Stimulated activated CD4-positive, alpha-beta T cell treated with anti-CD3 and anti-CD28 coated beads, Interleukin-15, amount 100 ng/mL, for 1 hour (primary cell): ENCODE results near the gene SNX24.
"Not testable (repeated sequence)": the region's sequence is repeated elsewhere in the genome, so short reads cannot be mapped to it uniquely, and the experiment has no call there.

ENCODE experiments used
- DNase-seq, 2 donors: peaks; one replicate each; pipeline ENCODE4 v3.0.0-alpha.2; 2020; ENCODE audit warnings: low read depth in 1 of 2, low spot score in 1 of 2

The SNX24 gene, protein sequence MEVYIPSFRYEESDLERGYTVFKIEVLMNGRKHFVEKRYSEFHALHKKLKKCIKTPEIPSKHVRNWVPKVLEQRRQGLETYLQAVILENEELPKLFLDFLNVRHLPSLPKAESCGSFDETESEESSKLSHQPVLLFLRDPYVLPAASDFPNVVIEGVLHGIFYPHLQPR

GRCh38 chr5:122845229-122846050 is at the start of gene SNX24:
TSS of gene SNX24 (plus strand) at chr5:122845613. CDS start at chr5:122845634, 21 bp downstream.
- DNase-seq = peak; percentile 31 to 47

DNA sequence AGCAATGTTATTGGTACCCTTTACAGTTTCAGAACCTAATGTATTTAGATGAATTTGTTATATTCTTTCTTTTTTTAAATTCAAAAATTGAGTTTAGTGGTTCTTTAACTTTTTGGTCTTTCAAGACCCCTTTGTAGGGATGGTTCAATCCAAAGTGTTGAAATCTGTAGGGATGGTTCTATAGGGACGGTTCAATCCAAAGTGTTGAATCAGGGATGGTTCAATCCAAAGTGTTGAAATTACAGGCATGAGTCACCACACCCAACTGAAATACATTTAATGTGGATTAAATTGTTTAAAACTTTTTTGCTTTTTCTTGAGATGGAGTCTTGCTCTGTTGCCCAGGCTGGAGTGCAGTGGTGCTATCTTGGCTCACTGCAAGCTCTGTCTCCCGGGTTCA is 39.9 kb upstream of the SNX24 start:
- no peak for DNase-seq

- no peak for DNase-seq
Observed at GRCh38 chr5:122810405-122810804, 35.0 kb upstream of the SNX24 start.

- no peak for DNase-seq
Observed at GRCh38 chr5:122815218-122815767, 30.1 kb upstream of the SNX24 start.

DNA sequence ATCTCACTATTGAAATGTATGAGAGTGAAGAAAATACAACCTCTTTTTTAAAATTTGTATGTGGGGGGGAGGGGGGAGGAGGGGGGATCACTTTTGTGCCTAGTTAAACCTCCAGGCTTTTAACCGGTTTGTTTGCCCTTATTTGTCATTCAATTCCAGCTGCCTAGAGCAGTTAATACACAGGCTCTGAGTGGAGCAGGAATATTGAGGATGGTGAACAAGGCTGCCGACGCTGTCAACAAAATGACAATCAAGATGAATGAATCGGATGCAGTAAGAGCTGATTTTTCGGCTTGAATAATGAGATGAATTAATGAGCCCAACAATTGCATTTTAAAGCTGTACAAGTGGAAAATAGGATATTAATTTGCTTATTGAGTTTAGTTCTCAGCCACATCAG is 28.7 kb upstream of the SNX24 start:
- no peak for DNase-seq

- DNase-seq = no peak
Observed at GRCh38 chr5:122831984-122832383, 13.4 kb upstream of the SNX24 start.

- DNase-seq = no peak
Observed at GRCh38 chr5:122835681-122836080, 9.7 kb upstream of the SNX24 start.

- DNase-seq = no peak
Observed at GRCh38 chr5:122836947-122837346, 8.5 kb upstream of the SNX24 start.

DNA sequence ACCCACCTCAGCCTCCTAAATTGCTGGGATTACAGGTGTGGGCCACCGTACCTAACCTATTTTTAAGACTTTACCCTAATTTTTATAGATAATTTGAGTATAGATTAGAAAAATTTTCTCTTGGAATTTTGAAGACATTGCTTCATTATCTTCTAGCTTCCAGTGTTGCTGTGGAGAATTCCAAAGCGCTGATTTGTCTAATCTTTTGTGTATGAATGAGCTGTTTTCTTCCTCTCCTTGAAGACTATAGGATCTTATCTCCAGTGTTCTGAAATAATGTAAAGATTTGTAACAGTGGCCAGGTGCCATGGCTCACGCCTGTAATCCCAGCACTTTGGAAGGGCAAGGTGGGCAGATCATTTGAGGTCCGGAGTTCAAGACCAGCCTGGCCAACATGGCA is 5.7 kb upstream of the SNX24 start:
- no peak for DNase-seq

DNA sequence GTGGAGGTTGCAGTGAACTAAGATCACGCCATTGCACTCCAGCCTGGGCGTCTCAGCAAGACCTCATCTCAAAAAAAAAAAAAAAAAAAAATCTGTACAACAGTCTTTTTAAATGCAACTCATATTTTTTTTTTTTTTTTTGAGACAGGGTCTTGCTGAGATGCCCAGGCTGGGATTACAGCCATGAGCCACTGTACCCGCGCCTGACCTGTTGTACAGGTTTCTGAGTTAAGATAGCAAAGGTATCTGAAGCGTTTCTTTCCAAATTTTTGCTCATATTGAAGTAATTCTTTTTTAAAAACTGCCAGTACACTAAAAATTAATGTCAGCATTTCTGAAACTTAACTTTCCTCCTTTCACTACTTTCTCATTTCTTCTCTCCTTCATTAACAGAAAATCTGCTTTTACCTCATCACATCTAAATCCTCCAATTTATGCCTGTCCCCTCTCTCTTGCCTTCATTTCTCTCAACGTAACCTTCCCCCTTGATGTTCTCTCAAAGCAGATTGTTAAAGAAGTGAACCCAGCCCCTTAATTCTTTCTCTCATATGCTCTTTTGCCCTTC is 3.3 kb upstream of the SNX24 start:
- DNase-seq = no peak

GRCh38 chr5:122844136-122844909 is 1.1 kb upstream of the SNX24 start:
- no peak for DNase-seq

GRCh38 chr5:122844910-122845228 is 544 bp upstream of the SNX24 start:
- DNase-seq = no peak

DNA sequence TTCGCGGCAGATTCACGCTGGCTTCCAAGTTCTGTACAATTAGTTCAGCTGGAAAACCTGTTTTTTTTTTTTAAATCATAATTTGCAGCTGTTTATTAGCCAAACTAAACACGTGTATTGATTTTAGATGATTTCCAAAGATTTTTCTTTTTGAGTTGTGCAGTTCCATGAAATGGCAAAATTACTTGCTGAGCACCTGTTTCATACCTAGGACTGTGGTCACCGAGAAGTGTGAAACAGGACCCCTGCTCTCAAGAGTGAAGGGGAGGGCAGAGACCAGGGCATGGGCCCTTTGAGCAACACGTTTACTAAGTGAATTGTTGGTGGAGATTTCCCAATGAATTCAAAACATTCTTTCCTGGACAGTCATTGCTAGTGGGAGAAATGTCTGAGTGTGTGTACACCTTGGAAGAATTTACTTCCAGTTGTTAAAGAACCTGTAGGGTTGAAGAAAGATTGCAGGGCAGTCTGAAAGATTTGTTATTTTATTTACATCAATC is 688 bp downstream of the SNX24 start:
- no peak for DNase-seq

DNA sequence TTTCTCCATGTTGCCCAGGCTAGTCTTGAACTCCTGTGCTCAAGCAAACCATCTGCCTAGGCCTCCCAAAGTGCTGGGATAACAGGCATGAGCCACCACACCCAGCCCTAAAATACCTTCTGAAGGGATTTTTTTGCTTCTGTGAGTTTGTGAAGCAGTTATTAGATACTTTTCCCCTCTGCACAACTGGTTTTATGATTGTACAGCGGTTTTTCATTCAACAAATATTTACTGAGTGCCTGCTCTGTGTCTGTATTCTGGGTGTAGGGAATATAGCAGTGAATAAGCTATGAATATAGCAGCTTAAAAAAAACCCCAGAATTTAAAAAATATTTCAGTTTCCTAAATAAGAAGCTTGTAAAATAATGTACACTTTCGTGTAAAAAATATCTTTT is 2.3 kb downstream of the SNX24 start:
- DNase-seq = no peak

DNA sequence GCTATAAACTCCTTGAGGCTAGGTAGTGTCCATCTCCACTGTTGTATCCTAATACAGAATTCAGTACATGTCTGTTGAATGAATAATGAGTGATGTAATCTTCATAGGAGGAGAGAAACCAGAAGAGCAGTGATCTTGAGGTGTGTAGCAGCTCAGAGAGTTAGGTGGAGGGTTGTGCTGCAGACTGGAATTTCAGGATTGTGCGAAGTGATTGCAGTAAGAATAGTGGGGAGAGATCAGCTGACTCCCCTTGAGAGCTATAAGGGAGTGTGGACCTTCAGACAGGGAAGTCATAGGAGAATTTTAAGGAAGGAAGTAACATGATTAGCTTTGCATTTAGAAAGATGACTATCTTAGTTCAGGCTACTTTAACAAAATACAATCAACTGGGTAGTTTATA is 4.4 kb downstream of the SNX24 start:
- DNase-seq = no peak

GRCh38 chr5:122857538-122857937 is 12.1 kb downstream of the SNX24 start:
- DNase-seq = not testable (repeated sequence)

DNA sequence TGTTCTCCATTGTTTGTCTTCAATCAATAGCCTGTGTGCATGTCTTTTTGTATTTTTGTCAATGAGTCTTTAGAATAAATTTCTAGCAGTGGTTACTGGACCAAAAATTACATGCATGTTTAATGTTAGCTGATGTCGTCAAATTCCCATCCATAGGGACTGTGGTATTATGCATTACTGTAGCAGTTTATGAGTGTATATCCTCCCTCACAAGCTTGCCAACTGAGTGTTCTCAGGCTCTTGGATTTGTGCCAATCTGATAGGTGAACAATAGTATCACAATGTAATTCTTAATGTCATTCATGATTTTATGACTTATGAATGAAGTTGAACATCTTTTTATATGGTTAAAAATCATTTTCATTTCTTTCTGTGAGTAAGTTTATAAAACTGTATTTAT is 13.0 kb downstream of the SNX24 start:
- DNase-seq = no peak

DNA sequence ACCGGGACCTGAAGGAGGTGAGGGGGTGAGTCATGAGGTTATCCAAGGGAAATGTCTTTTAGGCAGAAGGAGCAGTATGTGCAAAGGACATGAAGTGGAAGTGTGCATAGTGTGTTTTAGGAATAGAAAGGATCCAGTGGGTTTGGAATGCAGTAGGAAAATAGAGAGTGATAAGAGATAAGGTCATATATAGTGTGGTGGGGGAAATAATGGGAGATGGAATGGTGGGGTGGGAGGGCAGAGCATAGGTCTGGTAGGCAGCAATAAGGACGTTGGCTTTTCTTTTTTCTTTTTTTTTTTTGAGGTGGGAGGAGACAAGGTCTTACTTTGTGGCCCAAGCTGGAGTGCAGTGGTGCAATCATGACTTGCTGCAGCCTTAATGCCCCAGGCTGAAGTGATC is 17.8 kb downstream of the SNX24 start:
- no peak for DNase-seq

GRCh38 chr5:122863721-122864120 is 18.3 kb downstream of the SNX24 start:
- DNase-seq = no peak

GRCh38 chr5:122864400-122864799 is 19.0 kb downstream of the SNX24 start:
- DNase-seq = no peak

DNA sequence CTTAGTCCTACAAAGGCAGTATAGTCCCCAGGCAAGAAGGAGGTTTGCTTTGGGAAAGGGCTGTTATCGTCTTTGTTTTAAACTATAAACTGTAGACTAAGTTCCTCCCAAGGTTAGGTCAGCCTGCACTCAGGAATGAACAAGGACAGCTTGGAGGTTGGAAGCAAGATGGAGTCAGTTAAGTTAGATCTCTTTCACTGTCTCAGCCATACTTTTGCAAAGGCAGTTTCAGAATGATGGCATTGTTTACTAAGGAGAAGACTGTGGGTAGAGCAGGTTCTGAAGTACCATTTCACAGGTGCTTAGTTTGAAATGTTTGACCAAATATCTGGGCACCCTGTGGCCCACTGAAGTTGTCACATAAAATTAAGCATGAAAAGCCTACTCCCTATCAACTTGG is 19.4 kb downstream of the SNX24 start:
- DNase-seq = no peak
